Pulmonary artery endothelial cell (primary cell): ENCODE results near the gene LGR6. TPM values are rescaled to one million over a fixed set of nuclear protein-coding genes. Genes with fewer than 3 reads are reported as not detected.
"Not testable (repeated sequence)": the region's sequence is repeated elsewhere in the genome, so short reads cannot be mapped to it uniquely, and the experiment has no call there.

Experiments
- DNase-seq: peaks from one replicate; pipeline ENCODE4 v3.0.0-alpha.2; 2011; ENCODE audit warnings: low read depth, low spot score
- total RNA-seq: library from RNA; depleted of rRNA; stranded (reverse); fragments of >200 nt; gene quantifications from 2 replicates; pipeline ENCODE4 v1.2.3, GENCODE V29; 2014

The LGR6 gene, protein sequence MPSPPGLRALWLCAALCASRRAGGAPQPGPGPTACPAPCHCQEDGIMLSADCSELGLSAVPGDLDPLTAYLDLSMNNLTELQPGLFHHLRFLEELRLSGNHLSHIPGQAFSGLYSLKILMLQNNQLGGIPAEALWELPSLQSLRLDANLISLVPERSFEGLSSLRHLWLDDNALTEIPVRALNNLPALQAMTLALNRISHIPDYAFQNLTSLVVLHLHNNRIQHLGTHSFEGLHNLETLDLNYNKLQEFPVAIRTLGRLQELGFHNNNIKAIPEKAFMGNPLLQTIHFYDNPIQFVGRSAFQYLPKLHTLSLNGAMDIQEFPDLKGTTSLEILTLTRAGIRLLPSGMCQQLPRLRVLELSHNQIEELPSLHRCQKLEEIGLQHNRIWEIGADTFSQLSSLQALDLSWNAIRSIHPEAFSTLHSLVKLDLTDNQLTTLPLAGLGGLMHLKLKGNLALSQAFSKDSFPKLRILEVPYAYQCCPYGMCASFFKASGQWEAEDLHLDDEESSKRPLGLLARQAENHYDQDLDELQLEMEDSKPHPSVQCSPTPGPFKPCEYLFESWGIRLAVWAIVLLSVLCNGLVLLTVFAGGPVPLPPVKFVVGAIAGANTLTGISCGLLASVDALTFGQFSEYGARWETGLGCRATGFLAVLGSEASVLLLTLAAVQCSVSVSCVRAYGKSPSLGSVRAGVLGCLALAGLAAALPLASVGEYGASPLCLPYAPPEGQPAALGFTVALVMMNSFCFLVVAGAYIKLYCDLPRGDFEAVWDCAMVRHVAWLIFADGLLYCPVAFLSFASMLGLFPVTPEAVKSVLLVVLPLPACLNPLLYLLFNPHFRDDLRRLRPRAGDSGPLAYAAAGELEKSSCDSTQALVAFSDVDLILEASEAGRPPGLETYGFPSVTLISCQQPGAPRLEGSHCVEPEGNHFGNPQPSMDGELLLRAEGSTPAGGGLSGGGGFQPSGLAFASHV
- not detected in 2 replicates for total RNA-seq

DNA sequence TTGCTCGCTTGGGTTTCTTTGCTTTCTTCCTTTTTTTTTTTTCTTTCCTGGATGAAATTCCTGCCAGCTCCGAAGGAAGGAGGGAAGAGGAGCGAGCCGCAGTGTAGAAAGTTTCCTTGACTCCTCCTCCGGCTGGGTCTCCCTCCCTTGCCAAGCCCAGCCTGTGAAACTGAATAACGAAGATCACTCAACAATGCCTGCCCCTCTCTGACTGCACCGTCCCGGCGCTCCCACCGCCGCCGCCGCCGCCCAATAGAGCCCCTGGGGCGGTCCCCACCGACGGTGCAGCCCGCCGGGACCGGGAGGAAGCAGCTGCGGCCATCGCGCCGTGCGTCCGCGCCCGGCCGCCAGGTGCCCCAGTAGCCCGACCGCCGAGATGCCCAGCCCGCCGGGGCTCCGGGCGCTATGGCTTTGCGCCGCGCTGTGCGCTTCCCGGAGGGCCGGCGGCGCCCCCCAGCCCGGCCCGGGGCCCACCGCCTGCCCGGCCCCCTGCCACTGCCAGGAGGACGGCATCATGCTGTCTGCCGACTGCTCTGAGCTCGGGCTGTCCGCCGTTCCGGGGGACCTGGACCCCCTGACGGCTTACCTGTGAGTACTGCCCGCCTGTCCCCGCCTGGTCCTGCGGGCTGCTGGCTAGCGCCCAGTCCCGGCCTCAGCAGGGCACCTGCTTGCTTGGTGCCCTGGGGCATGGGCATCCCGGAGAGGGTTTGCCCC is at the start of gene LGR6:
Gene LGR6, plus strand, starts transcription at position 186 of the 714 bp plus-strand sequence. Its CDS starts 191 bp downstream, at position 377.
- no peak for DNase-seq

DNA sequence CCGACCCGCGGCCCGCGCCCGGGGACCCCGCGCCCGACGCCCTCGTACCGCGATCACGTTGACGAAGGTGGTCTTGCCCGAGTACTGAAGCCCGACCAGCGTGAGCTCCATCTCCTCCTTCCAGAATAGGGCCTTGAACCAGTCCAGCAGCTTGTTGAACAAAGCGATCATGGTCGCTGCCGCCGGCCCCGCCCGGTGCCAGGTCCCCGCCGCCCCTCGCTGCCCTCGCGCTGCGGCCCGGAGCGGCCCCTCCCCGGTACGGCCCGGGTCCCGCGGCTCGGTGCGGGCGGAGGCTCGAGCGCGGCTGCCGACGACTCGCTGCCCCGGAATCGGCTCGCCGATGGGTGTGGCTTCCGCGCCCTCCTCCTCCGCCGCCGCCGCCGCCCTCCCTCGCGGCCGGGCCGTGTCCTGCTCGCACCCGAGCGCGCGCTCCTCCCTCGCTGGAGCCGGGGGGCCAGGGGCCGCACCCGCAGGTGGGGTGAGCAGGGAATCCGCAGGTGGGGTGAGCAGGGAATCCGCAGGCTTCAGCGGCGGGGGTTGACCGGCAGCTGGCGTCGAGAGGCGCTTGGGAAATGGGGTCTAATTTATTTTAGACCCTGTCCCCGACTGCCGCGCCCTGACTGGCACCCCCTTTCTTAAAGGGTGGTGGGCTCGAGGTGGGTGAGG is 49.1 kb upstream of the LGR6 start, which contains the start of gene ARL8A:
Gene ARL8A, minus strand, starts transcription at position 336 of the 666 bp plus-strand sequence. Its CDS starts 165 bp downstream, at position 171.
- no peak for DNase-seq

DNA sequence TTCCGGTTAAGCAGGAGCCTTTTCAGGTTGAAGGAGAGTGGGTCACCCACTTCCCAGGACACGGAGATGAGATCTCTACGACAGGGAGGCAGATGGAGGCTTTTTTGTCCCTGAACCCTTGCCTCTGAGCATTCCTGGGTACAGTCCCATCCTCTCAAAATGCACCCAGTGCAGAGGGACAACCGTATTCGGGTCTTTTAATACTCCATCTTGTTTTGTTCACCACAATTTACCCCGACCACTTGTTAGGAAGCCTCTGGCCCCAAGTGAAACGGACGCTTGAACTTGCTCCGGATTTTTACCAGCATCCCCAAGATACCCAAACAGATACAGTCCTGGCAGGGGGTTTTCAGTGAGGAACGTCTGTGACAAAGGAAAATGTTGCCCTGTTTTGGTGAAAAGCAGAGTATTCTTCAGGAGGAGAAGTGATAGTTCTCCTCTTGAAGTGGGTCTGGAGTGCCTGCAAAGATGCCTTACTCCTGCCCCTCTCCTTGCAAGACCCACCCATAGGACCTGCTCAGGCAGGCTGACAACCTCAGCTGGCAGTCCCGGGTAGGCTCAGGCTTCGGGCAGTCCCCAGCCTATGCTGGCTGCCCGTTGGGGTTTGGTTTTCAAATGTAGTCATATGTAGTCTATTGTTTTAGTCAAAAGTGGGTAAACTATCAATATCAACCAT is 48.4 kb upstream of the LGR6 start:
- no peak for DNase-seq

DNA sequence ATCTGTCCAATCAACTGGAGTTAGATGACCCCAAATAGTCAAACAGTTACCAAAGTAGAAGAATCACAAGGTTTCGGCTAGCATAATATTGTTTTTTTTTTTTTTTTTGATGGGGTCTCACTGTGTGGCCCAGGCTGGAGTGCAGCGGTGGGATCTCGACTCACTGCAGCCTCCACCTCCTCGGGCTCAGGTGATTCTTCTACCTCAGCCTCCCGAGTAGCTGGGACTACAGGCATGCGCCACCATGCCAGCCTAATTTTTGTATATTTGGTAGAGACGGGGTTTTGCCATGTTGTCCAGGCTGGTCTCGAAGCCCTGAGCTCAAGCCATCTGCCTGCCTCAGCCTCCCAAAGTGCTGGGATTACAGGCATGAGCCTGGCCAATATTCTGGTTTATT is 47.9 kb upstream of the LGR6 start:
- not testable (repeated sequence) for DNase-seq

DNA sequence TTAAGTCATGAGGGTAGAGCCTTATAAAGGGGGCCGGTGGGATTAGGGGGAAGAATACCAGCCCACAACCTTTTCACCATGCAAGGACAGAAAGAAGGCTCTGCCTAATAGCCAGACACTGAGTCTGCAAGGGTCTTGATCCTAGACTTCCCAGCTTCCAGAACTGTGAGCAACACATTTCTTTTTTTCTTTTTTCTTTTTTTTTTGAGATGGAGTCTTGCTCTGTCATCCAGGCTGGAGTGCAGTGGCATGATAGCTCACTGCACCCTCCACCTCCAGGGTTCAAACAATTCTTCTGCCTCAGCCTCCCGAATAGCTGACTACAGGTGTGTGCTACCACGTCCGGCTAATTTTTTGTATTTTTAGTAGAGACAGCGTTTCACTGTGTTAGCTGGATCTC is 47.3 kb upstream of the LGR6 start:
- DNase-seq, result no peak

DNA sequence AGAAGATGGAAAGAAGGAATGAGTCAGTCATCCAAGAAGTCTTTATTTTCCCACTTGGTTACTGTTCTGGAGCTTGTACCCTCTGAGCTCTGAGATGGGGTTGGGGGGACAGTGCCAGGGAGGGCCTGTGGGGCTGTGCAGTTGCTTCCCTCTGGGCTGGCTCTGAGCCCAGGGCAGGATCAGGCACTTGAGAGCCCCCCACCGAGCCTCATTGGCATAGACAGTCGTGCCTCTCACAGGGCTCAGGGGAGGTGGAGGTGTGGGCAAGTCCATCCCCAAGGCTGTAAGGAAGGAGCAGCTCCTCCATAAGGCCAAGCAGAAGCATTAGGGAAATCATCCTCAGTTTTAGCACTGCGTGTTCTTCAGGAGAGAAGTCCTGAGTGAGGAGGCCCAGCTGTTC is 46.6 kb upstream of the LGR6 start:
- DNase-seq, result no peak

DNA sequence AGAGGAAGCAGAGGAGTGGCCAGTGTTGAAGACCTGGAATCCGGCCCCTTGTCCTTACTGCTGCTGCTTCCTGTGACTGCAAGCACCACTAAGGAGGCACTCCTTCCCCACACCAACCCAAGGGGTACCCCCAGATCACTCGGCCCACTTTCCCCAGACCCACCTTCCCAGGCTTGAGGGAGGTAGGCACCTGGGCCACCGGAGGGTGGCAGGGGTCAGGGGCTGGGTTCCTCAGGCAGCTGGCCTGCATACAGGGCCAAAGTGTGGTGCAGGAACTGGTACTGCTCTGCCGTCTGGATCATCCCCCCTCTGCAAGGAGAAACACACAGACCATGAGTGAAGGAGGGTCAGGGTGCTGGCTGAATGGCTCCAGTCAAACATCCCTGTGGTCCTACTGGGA is 45.2 kb upstream of the LGR6 start:
- no peak for DNase-seq

DNA sequence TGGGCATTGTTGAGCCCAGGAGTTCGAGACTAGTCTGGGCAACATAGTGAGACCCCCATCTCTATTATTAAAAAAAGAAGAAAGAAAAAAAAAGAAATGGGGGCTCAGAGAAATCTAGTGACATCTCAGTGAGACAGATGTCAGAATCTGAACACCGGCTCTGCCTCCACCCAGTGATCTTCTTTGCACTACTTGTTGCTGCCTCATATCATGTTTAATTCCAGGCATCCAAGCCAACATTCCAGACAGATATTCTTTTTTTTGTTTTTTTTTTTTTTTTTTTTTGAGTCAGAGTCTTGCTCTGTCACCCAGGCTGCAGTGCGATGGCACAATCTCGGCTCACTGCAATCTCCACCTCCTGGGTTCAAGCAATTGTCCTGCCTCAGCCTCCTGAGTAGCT is 44.0 kb upstream of the LGR6 start:
- DNase-seq, result no peak

DNA sequence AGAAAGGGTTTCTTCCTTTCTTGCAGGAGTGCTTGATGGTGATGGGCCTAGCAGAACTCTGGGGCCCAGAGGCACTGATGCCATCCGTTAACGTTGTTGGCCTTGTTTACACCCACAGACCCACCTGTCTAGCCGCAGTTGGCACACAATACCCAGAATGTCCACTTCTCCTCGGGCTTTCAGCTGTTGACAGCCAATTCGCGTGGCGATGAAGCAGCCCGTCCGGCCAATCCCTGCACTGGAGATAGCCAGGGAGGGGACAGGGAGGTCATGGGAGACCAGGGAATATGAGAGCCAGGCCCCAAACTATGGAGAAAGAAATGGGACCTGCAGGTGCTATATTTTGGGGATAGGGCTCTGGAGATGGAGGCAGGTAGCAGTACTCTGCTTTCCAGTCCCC is 43.4 kb upstream of the LGR6 start:
- no peak for DNase-seq

DNA sequence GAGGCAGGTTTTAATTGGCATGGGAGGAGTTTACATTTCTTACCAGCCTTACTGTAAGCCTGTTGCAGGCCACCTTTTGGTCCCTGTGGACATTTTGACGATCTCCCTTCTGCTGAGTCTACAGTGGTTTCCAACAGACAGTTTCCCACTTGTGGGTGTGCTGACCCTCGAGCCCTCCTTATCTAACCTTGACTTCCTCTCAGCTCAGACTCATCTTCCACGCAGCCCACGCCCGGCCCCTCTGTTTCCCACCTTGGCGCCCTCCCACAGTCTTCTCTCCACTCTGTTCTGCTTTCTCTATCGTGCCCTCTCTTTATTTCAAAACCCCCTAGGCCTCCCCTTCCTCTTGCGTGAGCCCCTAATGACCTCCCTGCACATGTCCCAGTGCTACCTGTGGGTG is 43.0 kb upstream of the LGR6 start:
- no peak for DNase-seq

DNA sequence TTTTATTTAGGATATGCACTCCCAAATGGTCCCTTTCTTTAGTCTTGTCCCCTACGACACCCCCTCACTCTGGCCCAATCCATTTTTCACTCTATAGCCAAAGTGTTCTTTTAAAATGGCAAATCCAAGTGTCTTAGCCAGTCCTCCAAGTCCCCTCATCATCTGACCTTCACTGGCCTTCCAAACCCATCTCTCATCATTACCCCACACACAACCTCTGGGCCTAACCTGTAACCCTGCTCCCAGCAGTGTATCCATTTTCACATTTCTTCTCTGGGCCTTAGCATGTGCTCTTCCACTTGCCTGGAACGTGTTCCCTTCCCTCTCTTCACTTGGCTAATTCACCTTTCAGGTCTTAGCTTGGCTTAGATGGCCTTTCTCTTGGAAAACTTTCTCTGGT is 42.6 kb upstream of the LGR6 start:
- no peak for DNase-seq

DNA sequence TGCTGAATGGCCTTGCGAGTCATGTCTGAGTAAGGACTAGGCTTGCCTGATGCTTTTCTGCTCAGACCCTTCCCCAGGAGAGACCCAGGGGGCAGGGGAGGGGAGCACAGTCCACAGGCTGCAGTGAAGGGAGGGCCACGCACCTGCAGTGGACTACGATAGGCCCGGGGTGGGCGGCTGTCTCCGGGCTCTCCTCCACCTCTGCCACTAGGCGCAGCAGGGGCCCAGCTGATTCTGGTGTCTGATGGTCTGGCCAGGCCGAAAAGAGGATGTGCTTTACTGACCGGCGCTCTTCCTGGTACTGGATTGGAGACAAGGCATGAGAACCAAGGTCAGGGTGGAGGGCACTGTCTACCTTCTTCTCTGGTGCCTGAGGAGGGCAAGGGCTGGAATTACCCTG is 41.2 kb upstream of the LGR6 start:
- no peak for DNase-seq

DNA sequence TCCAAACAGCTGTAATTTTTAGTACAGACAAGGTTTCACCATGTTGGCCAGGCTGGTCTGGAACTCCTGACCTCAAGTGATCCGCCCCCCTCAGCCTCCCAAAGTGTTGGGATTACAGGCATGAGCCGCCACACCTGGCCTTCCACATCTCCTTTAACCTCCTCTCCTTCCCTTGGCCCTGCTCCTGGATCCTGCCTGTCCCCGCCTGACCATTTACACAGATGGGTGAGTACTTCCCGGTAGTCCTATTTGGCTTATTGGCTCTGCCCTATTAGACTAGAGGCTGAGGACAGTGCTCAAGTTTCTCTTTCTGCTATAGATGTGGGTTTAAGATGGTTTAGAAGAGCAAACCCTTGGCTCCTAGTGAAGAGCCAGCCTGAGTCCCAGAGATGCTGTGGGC is 40.3 kb upstream of the LGR6 start:
- no peak for DNase-seq

DNA sequence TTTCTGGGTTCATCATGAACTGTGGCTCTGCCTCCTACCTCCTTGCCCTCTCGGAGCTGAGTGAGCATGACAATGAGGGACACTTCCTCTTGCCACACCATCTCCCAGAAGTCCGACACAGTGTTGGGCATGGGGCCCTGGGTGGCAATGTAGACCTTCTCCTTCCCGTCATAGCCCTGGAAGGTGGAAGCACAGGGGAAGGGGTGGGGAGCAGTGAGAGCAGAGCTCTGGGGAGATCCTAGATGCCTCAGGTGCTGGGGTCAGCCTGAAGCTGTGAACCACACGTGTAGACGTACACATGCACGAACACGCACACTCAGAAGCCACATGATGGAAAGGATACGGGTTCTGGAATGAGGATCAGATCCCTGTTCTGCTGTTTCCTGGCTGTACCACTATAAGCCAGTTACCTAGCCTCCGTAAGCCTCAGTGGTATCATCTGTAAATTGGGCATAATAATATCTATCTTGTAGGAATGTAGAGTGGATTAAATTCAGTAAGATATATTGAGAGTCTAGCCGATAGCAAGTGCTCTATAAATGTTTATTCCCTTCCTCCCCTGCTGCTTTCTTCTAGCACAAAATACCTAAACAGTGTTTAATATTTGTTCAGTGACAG is 39.3 kb upstream of the LGR6 start:
- no peak for DNase-seq

DNA sequence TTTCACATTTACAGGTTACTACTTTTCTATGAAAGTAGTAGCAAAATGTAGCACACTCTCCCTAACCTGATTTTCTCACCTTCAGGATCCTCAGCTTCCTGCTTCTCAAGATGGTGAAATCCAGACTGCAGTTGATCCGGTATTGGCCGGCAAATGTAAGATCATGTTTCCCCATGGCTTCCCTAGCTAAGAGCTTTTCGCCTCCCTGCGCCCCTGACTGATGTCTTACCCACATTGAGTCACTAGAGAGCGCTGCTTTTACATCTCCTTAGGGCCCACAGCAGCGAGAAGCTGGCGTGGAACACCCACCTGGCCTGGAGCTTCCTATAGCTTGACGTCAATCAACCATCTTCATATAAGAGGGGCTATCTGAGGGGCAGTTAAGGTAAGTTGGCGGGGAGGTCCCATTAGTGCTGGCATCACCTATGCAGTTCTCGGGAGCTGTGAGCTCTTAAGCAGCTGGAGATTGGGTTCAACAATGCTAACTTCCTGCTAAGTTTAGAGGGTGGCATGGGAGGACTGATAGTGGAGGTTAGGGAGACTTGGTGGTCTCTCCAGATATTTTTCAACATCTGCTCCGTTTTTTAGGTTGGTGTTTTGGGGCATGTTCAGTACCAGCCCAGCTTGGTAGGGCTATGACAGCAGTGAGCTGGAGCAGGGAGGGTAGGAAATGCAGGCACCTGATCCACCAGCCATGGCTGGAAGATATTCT is 38.7 kb upstream of the LGR6 start:
- no peak for DNase-seq

DNA sequence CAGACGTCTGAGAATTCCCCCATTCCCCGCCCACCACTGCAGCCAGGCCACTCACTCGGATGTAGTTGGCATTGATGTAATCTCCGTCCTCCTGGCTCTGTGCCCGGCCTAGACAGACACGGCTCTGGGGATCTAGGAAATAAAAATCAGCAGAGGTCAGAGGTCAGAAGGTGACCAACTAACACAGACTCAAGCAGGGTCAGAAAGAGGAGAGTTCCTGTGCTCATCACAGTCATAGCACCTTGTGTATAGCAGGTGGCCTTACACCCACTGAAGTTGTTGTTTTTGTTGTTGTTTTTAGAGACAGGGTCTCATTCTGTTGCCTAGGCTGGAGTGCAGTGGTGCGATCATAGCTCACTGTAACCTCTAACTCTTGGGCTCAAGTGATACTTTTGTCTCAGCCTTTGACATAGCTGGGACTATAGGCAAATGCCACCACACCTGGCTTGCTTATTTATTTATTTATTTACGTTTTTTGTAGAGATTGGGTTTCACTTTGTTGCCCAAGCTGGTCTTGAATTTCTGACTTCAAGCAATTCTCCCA is 38.0 kb upstream of the LGR6 start:
- no peak for DNase-seq

DNA sequence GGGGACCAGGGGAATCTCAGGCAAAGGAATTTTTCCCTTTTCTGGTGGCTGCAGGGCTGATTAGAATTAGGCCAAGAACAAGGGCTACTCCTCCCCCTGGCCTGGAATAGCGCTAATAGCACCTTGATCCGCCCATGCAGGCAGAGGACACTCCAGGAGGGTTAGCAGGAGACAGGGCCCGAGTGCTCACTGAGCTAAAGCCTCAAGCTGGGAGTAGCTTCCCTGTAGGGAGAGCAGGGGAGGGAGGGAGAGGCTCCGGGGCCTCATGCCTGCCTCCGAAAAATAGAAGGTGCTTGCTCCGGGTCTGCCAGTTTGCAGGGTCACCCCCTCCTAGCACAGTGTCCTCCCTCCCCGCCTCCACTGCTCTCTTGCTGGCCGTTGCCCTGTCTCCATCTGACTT is 37.0 kb upstream of the LGR6 start:
- DNase-seq, result no peak

DNA sequence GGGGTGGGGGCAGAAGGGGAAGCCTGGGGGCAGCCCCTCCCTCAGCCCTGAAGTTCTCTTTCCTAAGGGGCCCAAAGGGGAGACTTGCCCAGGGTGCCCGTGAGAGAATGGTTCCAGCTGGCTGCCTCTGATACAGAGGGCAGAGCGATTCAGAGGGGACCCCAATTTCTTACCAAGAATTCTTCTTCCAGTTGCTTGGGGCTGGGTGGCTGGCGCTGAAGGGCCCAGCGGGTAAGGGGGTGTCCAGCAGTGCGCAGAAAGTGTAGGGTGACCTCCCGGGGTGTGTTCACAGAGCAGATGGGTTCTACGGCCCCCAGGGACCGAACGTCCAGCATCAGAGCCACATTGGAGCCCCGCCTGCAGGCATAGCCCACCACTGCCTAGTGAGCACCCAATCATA is 35.7 kb upstream of the LGR6 start:
- DNase-seq, result no peak
